ENCODE data around the gene ATP6V0B. TPM values are rescaled to one million over a fixed set of nuclear protein-coding genes. Genes with fewer than 3 reads are reported as not detected.

ATP6V0B gene
- total and polyA plus RNA-seq, 7 donors, result 87.9 to 260 (median 133) TPM

DNA sequence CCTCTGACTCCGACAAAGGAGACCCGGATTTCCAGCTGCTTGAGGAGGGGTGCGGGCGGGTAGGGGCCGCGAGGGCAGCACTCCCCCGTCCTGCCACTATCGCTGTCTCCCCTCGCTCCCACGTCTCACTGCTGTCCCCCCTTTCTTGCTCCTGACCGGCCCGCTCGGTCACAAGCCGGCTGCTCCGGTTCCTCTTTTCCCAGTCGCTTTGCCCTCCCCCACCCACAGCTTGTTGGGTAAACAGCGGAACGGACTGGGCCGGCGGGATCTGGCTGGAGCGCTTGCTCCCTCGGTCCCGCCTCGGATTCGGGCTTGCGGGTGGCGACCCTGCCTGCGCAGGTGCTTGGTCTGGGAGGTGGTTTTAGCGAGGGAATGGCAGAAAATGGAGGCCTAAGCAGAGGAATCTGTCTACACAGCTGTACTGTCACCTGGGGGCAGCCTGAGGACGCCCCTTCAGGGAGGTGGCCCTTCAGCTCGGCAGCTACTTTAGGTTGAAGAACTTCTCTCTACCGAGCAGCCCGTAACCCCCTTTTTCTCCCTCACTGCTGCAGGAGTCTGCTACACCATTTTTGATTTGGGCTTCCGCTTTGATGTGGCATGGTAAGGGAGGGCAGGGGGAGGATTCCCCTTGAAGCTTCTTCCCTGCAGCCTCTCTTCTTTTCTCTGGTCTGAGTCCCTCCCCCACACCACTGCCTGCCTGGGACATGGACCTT, 645 bp downstream of the ATP6V0B start:
- TF ChIP-seq, protein P1, sequence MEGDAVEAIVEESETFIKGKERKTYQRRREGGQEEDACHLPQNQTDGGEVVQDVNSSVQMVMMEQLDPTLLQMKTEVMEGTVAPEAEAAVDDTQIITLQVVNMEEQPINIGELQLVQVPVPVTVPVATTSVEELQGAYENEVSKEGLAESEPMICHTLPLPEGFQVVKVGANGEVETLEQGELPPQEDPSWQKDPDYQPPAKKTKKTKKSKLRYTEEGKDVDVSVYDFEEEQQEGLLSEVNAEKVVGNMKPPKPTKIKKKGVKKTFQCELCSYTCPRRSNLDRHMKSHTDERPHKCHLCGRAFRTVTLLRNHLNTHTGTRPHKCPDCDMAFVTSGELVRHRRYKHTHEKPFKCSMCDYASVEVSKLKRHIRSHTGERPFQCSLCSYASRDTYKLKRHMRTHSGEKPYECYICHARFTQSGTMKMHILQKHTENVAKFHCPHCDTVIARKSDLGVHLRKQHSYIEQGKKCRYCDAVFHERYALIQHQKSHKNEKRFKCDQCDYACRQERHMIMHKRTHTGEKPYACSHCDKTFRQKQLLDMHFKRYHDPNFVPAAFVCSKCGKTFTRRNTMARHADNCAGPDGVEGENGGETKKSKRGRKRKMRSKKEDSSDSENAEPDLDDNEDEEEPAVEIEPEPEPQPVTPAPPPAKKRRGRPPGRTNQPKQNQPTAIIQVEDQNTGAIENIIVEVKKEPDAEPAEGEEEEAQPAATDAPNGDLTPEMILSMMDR (IDR thresholded peaks at IDR 0.05), result no peak
- intact Hi-C loops (cut with DNase I), result no loop called here
- 2 to 3% (median 2%) methylated on average over 26 to 34 of the region's 34 CpGs for WGBS, 3 donors

DNA sequence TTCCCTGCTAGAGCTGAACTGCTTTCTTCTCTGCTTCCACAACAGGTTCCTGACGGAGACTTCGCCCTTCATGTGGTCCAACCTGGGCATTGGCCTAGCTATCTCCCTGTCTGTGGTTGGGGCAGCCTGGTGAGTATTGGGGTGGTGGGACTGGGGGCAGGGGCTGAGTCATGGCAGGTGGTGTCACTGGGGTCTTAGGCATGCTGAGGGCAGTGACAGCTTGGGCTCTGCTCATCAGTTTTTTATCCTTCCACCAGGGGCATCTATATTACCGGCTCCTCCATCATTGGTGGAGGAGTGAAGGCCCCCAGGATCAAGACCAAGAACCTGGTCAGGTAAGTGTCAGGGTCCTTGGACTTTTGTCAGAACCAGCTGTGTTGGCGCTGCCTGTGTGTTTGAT, 1.3 kb downstream of the ATP6V0B start:
- intact Hi-C loops (cut with DNase I), result no loop called here
- H3K4me1 ChIP-seq, result peaks cover 46% of the 10 kb centered on the region
- no peak for DNase-seq

More for the DNA sequence above, 645 bp downstream of the ATP6V0B start:
- Histone ChIP-seq H3K36me3 (ENCODE audit: insufficient read depth in 1 of 2, low read depth in 1 of 2) (peaks cover 2 to 40% of the 10 kb centered on the region in 2 donors), H3K9me3 (no peaks in the 10 kb centered on the region), H3K4me1 (peaks cover 50% of the 10 kb centered on the region), H3K27me3 (ENCODE audit: insufficient read depth in 3 of 3, low read length in 2 of 3) (no peaks in the 10 kb centered on the region), H3K27ac (peak overlapping the region; percentile 97), H3K4me3 (peak overlapping the region; percentile 94)
- DNase-seq (peak; percentile 64 to 79), ATAC-seq (peak in 2 of 4 donors; percentile 7 to 12)

DNA sequence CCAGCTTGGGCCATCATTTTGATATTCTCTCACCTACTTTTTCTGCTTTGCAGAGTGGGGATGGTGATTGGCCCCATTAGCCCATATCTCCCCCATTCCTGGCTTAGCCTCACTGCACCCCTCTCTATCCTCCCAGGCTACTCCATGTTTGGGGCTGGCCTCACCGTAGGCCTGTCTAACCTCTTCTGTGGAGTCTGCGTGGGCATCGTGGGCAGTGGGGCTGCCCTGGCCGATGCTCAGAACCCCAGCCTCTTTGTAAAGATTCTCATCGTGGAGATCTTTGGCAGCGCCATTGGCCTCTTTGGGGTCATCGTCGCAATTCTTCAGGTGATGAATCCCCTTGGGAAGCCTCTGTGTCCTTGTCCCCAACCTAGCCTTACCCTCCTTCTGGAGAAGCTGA, 2.1 kb downstream of the ATP6V0B start:
- H3K27me3 ChIP-seq (ENCODE audit: insufficient read depth in 3 of 3, low read length in 2 of 3), result no peaks in the 10 kb centered on the region
- intact Hi-C loops (cut with DNase I), result no loop called here
- DNase-seq, result no peak

More for the DNA sequence above, 1.3 kb downstream of the ATP6V0B start:
- Histone ChIP-seq H3K4me3 (peak overlapping the region; percentile 94), H3K27ac (no peak overlapping the region), H3K36me3 (ENCODE audit: insufficient read depth in 1 of 2, low read depth in 1 of 2) (peaks cover 2 to 40% of the 10 kb centered on the region in 2 donors), H3K9me3 (no peaks in the 10 kb centered on the region), H3K27me3 (ENCODE audit: insufficient read depth in 3 of 3, low read length in 2 of 3) (no peaks in the 10 kb centered on the region)
- WGBS, 3 donors, result 76 to 89% (median 79%) methylated on average over 4 of the region's 4 CpGs
- no peak for ATAC-seq
- TF ChIP-seq, protein P1 (IDR thresholded peaks at IDR 0.05), result no peak

DNA sequence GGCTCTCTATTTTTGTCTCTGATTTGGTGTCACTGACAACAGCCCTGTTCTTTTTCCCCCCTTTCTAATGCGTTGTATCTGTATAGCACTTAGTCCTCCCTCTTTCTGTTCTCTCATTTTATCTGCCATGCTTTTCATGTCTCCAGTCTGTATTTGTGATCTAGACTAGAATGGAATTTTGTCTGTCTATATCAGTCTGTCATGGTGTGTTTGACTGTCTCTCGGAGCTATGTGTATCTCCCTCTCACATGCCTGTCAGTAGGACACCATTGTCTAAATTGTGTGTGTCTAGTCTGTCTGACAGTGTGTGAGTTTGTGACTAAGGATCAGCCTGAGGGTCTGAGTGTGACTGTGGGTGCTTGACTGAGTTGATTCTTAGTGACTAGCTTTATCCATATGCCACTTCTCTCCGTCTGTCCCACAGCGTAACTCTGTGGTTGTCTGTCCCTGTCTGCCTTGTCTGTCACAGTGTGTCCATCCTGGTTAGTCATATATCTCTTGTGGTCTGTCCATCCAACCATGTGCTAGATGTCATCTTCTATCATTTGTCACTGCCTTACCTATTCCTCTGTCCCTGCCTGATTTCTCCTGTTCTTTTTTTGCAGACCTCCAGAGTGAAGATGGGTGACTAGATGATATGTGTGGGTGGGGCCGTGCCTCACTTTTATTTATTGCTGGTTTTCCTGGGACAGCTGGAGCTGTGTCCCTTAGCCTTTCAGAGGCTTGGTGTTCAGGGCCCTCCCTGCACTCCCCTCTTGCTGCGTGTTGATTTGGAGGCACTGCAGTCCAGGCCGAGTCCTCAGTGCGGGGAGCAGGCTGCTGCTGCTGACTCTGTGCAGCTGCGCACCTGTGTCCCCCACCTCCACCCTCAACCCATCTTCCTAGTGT, 2.9 kb downstream of the ATP6V0B start:
- peak overlapping the region; percentile 27 for H3K4me3 ChIP-seq
- no peaks in the 10 kb centered on the region for H3K27me3 ChIP-seq (ENCODE audit: insufficient read depth in 3 of 3, low read length in 2 of 3)
- H3K9me3 ChIP-seq, result no peaks in the 10 kb centered on the region
- no peak for ATAC-seq
- peaks cover 37% of the 10 kb centered on the region for H3K4me1 ChIP-seq
- H3K36me3 ChIP-seq (ENCODE audit: insufficient read depth in 1 of 2, low read depth in 1 of 2), result peaks cover 2 to 35% of the 10 kb centered on the region in 2 donors
- no peak overlapping the region for H3K27ac ChIP-seq
- TF ChIP-seq, protein P1 (IDR thresholded peaks at IDR 0.05), result no peak
- intact Hi-C loops (cut with DNase I), result no loop called here
- 79 to 90% (median 89%) methylated on average over 9 of the region's 9 CpGs for WGBS, 3 donors
- no peak for DNase-seq

More for the DNA sequence above, 2.1 kb downstream of the ATP6V0B start:
- no peak for ATAC-seq
- Histone ChIP-seq H3K4me1 (peaks cover 39% of the 10 kb centered on the region), H3K27ac (no peak overlapping the region), H3K9me3 (no peaks in the 10 kb centered on the region), H3K4me3 (peak overlapping the region; percentile 27), H3K36me3 (ENCODE audit: insufficient read depth in 1 of 2, low read depth in 1 of 2) (peaks cover 2 to 42% of the 10 kb centered on the region in 2 donors)
- 88 to 93% (median 92%) methylated on average over 8 of the region's 8 CpGs for WGBS, 3 donors
- TF ChIP-seq, protein P1 (IDR thresholded peaks at IDR 0.05), result no peak

Measured in psoas muscle (tissue), 8 donors.